GM18868 (cell line): Measurements from ENCODE around the gene GMIP.

ENCODE experiments used
- ATAC-seq: cut with Tn5 transposase; IDR thresholded peaks from one replicate; pipeline ENCODE4 v1.9.1; 2021; ENCODE audit warnings: mild to moderate bottlenecking, moderate library complexity; ENCODE audit not compliant: unreplicated experiment

Gene GMIP

DNA sequence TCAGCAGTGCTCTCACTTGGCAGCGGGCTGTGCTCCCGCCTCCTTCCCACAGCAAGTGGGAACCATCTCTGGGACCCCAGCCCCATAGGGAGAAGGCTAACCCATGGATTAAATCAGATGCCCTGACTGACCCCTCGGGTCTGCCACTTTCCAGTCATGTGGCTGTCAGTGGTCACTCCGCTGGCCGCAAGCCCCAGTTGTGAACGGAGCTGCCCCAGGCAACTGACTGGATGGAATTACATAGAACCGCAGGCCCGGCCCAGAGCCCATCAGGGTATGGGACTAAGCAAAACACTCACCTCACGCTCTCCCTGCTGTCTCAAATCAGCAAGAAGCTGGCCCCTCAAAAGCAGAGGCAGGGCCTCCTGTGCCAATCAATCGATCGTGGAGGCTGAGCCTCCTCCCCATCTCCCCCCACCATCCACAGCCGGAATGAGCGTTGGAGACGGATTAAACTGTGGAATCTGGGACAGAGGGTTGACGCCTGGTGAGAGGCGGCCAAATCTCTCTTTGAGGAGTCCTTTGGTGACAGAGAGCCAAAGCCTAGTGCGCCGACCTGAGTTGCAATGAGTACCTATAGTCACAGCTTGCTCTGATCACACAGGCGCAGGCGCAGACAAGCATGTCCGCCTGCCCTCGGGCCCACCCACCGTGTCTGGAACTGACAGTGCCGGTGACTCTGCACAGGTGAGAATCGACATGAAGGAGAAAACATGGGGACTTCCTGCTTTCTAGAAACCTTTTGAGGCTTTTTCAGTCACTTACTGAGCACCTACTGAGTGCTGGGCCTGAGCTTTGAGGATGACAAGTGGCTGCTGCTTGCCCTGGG, 63.7 kb downstream of the GMIP start:
- ATAC-seq: no peak
